Mucosa of descending colon (tissue), 3 donors: ENCODE results near the gene CD9. TPM values are rescaled to one million over a fixed set of nuclear protein-coding genes. Genes with fewer than 3 reads are reported as not detected.

ENCODE experiments used
- ATAC-seq: fragments of 200-7000 bp; cut with Tn5 transposase; one replicate; pipeline ENCODE4 v1.9.1; 2020; ENCODE audit warnings: mild to moderate bottlenecking, moderate library complexity
- DNase-seq, 3 donors: peaks; one replicate each; pipeline ENCODE4 v3.0.0-alpha.2; 2020
- H3K36me3 ChIP-seq: fragments of 200-600 bp; one replicate; pipeline ENCODE4 v1.8.0; 2021; ENCODE audit warnings: low read depth, mild to moderate bottlenecking
- H3K4me1 ChIP-seq: fragments of 200-600 bp; one replicate; pipeline ENCODE4 v1.8.0; 2021; ENCODE audit warnings: low read depth, mild to moderate bottlenecking
- H3K4me3 ChIP-seq: fragments of 200-600 bp; one replicate; pipeline ENCODE4 v1.8.0; 2021; ENCODE audit warnings: mild to moderate bottlenecking
- H3K9me3 ChIP-seq: fragments of 200-600 bp; one replicate; pipeline ENCODE4 v1.8.0; 2021; ENCODE audit warnings: mild to moderate bottlenecking
- CTCF ChIP-seq: fragments of 200-600 bp; IDR thresholded peaks from one replicate; pipeline ENCODE4 v1.8.0; 2022; ENCODE audit warnings: antibody characterized with exemption, mild to moderate bottlenecking
- intact Hi-C, 2 donors: fragments of 100-400 bp; cut with DNase I in 1 of 2; cut with micrococcal nuclease in 1 of 2; formaldehyde crosslinking; loops; one replicate each; pipeline versions ENCODE4 v1.11.0 to v1.11.1; 2022; cut with DNase I, micrococcal nuclease
- total RNA-seq, 3 donors: library from RNA; stranded (reverse); fragmentation: NEBNext Ultra II Directional in 2 of 3; extraction: Animal tissue kit (Norgen Biotek cat#: 25700) in 2 of 3; gene quantifications; one replicate each; pipeline versions ENCODE4 v1.2.1 to v1.2.4, GENCODE V29; 2021 to 2023
- donor health status: DM: no; HTN: no; CAD: no; lungs with moderate emphysema.
- donor health status: DM: no; HTN: no; CAD: no.
- donor health status: DM: no; HTN: yes; CAD: no.

The CD9 gene
- total RNA-seq, 3 donors from 2014 or later = 452 to 723 (median 672) TPM

GRCh38 chr12:6180268-6181051 lies 19.7 kb upstream of the CD9 start:
- intact Hi-C loops = loop anchor here (10.0 kb wide), 1 partner anchor 116 kb away; no protein-coding TSS in a partner anchor

GRCh38 chr12:6181166-6181565 lies 19.0 kb upstream of the CD9 start:
- intact Hi-C loops = loop anchor here (10.0 kb wide), 1 partner anchor 116 kb away; no protein-coding TSS in a partner anchor
- peaks cover 23% of the 10 kb centered on the region for H3K4me1 ChIP-seq
- H3K4me3 ChIP-seq = no peak overlapping the region

More at GRCh38 chr12:6180268-6181051, 19.7 kb upstream of the CD9 start:
- Histone ChIP-seq H3K4me3 (no peak overlapping the region), H3K36me3 (no peaks in the 10 kb centered on the region), H3K9me3 (no peaks in the 10 kb centered on the region), H3K4me1 (peaks cover 23% of the 10 kb centered on the region)
- ATAC-seq = peak; percentile 23
- TF ChIP-seq CTCF = no peak
- peak in 2 of 3 donors; percentile 38 to 60 for DNase-seq

GRCh38 chr12:6181583-6182278 lies 18.5 kb upstream of the CD9 start:
- Histone ChIP-seq H3K36me3 (no peaks in the 10 kb centered on the region), H3K4me1 (peaks cover 23% of the 10 kb centered on the region), H3K9me3 (no peaks in the 10 kb centered on the region), H3K4me3 (no peak overlapping the region)
- ATAC-seq (no peak), DNase-seq (peak in 1 of 3 donors; percentile 40)
- TF ChIP-seq CTCF = no peak
- intact Hi-C loops = loop anchor here (10.0 kb wide), 1 partner anchor 117 kb away; no protein-coding TSS in a partner anchor

More at GRCh38 chr12:6181166-6181565, 19.0 kb upstream of the CD9 start:
- no peak for TF ChIP-seq CTCF
- no peaks in the 10 kb centered on the region for H3K36me3 ChIP-seq
- no peak for ATAC-seq
- H3K9me3 ChIP-seq = no peaks in the 10 kb centered on the region
- DNase-seq = no peak

- Histone ChIP-seq H3K9me3 (no peaks in the 10 kb centered on the region), H3K36me3 (no peaks in the 10 kb centered on the region), H3K4me3 (no peak overlapping the region), H3K4me1 (peaks cover 23% of the 10 kb centered on the region)
- TF ChIP-seq CTCF = no peak
- intact Hi-C loops = loop anchor here (10.0 kb wide), 1 partner anchor 118 kb away; no protein-coding TSS in a partner anchor
- ATAC-seq (peak; percentile 41), DNase-seq (peak in 2 of 3 donors; percentile 67 to 80)
Measured at GRCh38 chr12:6182279-6182898, 17.8 kb upstream of the CD9 start.

- Histone ChIP-seq H3K4me1 (peaks cover 23% of the 10 kb centered on the region), H3K36me3 (no peaks in the 10 kb centered on the region), H3K9me3 (no peaks in the 10 kb centered on the region), H3K4me3 (no peak overlapping the region)
- ATAC-seq (peak; percentile 83), DNase-seq (peak in 2 of 3 donors; percentile 63 to 87)
- TF ChIP-seq CTCF = no peak
- intact Hi-C loops = loop anchor here (10.0 kb wide), 1 partner anchor 119 kb away; no protein-coding TSS in a partner anchor
Measured at GRCh38 chr12:6183689-6184428, 16.3 kb upstream of the CD9 start.
